ENCODE measurements around the gene TUFM.
"Not testable (repeated sequence)": the region's sequence is repeated elsewhere in the genome, so short reads cannot be mapped to it uniquely, and the experiment has no call there.

Gene TUFM

GRCh38 chr16:28875134-28876018 is 29.2 kb upstream of the TUFM start:
- DNase-seq (ENCODE audit: low read depth): no peak

GRCh38 chr16:28874406-28874805 is 28.3 kb upstream of the TUFM start:
- DNase-seq (ENCODE audit: low read depth): no peak

GRCh38 chr16:28873543-28874201 is 27.5 kb upstream of the TUFM start:
- DNase-seq (ENCODE audit: low read depth): peak; percentile 30

GRCh38 chr16:28872952-28873351 is 26.8 kb upstream of the TUFM start:
- DNase-seq (ENCODE audit: low read depth): no peak

- DNase-seq (ENCODE audit: low read depth): no peak
These were observed 23.1 kb upstream of the TUFM start for GRCh38 chr16:28869201-28869600.

- DNase-seq (ENCODE audit: low read depth): not testable (repeated sequence)
These were observed 21.5 kb upstream of the TUFM start for GRCh38 chr16:28867646-28868045.

GRCh38 chr16:28867241-28867640 is 21.1 kb upstream of the TUFM start:
- DNase-seq (ENCODE audit: low read depth): no peak

GRCh38 chr16:28866454-28866804 is 20.3 kb upstream of the TUFM start:
- no peak for DNase-seq (ENCODE audit: low read depth)

GRCh38 chr16:28865722-28866453 is 19.7 kb upstream of the TUFM start:
- no peak for DNase-seq (ENCODE audit: low read depth)

- no peak for DNase-seq (ENCODE audit: low read depth)
These were observed 19.0 kb upstream of the TUFM start for GRCh38 chr16:28865001-28865688.

- DNase-seq (ENCODE audit: low read depth): no peak
These were observed 18.0 kb upstream of the TUFM start for GRCh38 chr16:28863929-28864793.

GRCh38 chr16:28859326-28859725 is 13.2 kb upstream of the TUFM start:
- DNase-seq (ENCODE audit: low read depth): no peak

- no peak for DNase-seq (ENCODE audit: low read depth)
These were observed 12.3 kb upstream of the TUFM start for GRCh38 chr16:28858421-28858820.

GRCh38 chr16:28846933-28847273 is 755 bp upstream of the TUFM start:
- no peak for DNase-seq (ENCODE audit: low read depth)

GRCh38 chr16:28845761-28846079 is 428 bp downstream of the TUFM start:
- no peak for DNase-seq (ENCODE audit: low read depth)

GRCh38 chr16:28845293-28845692 is 855 bp downstream of the TUFM start:
- DNase-seq (ENCODE audit: low read depth): no peak

- no peak for DNase-seq (ENCODE audit: low read depth)
These were observed 1.8 kb downstream of the TUFM start for GRCh38 chr16:28844226-28844885.

GRCh38 chr16:28843766-28844165 is 2.4 kb downstream of the TUFM start:
- no peak for DNase-seq (ENCODE audit: low read depth)

GRCh38 chr16:28842696-28843095 is 3.5 kb downstream of the TUFM start:
- DNase-seq (ENCODE audit: low read depth): no peak

GRCh38 chr16:28839899-28840298 is 6.2 kb downstream of the TUFM start:
- no peak for DNase-seq (ENCODE audit: low read depth)

- DNase-seq (ENCODE audit: low read depth): no peak
These were observed 7.0 kb downstream of the TUFM start for GRCh38 chr16:28839004-28839639.
